CD14-positive monocyte (primary cell): ENCODE data around the gene LSP1. TPM values are rescaled to one million over a fixed set of nuclear protein-coding genes. Genes with fewer than 3 reads are reported as not detected.
"Not testable (repeated sequence)": the region's sequence is repeated elsewhere in the genome, so short reads cannot be mapped to it uniquely, and the experiment has no call there.

Experiments
- DNase-seq, 3 donors: peaks; one replicate each; pipeline ENCODE4 v3.0.0-alpha.2; 2011 to 2022
- H2AFZ ChIP-seq: 2 replicates; pipeline ENCODE4 v1.6.0; 2012; ENCODE audit warnings: mild to moderate bottlenecking, low read depth, low read length, inconsistent platforms; ENCODE audit not compliant: insufficient read depth, poor library complexity, severe bottlenecking
- H3K27ac ChIP-seq, 2 donors: 1 replicate in 1 of 2; 2 replicates in 1 of 2; pipeline ENCODE4 v1.5.1; 2012 to 2013; ENCODE audit warnings: low read length in 2 of 2, control low read depth in 1 of 2, inconsistent platforms in 1 of 2, low read depth in 1 of 2, mild to moderate bottlenecking in 1 of 2
- H3K27me3 ChIP-seq, 2 donors: one replicate each; pipeline versions ENCODE4 v1.6.0 to v1.6.1; 2011 to 2013; ENCODE audit warnings: low read length in 2 of 2; ENCODE audit not compliant: control insufficient read depth in 2 of 2, insufficient read depth in 2 of 2
- H3K36me3 ChIP-seq, 2 donors: replicated peaks in 1 of 2; 1 replicate in 1 of 2; 2 replicates in 1 of 2; pipeline versions ENCODE4 v1.5.1 to v1.6.1; 2012 to 2013; ENCODE audit warnings: low read length in 2 of 2, control low read depth in 1 of 2, inconsistent platforms in 1 of 2, mild to moderate bottlenecking in 1 of 2; ENCODE audit not compliant: insufficient read depth in 2 of 2, control insufficient read depth in 1 of 2
- H3K4me1 ChIP-seq, 2 donors: 1 replicate in 1 of 2; 2 replicates in 1 of 2; pipeline versions ENCODE4 v1.5.1 to v1.6.1; 2012 to 2013; ENCODE audit warnings: low read length in 2 of 2, control low read depth in 1 of 2, inconsistent platforms in 1 of 2, mild to moderate bottlenecking in 1 of 2, moderate library complexity in 1 of 2; ENCODE audit not compliant: insufficient read depth in 2 of 2, control insufficient read depth in 1 of 2
- H3K4me2 ChIP-seq: replicated peaks from 2 replicates; pipeline ENCODE3; 2012; ENCODE audit warnings: low read length, moderate library complexity, mild to moderate bottlenecking; ENCODE audit not compliant: poor library complexity, severe bottlenecking; ENCODE audit errors: extremely low read depth
- H3K4me3 ChIP-seq, 3 experiments: fragments of 200-600 bp in 1 of 3; sonication (generic) in 1 of 3; replicated peaks in 1 of 3; 1 replicate in 2 of 3; 2 replicates in 1 of 3; pipeline ENCODE4 v1.5.1; 2011 to 2013; ENCODE audit warnings: low read length in 3 of 3, mild to moderate bottlenecking in 3 of 3, control low read depth in 2 of 3, low read depth in 2 of 3, inconsistent platforms in 1 of 3, moderate library complexity in 1 of 3
- H3K79me2 ChIP-seq: 2 replicates; pipeline ENCODE4 v1.6.0; 2012; ENCODE audit warnings: mild to moderate bottlenecking, control low read depth, inconsistent platforms, low read length, moderate library complexity; ENCODE audit not compliant: insufficient read depth
- H3K9ac ChIP-seq: 2 replicates; pipeline ENCODE4 v1.6.0; 2017; ENCODE audit warnings: low read length, mild to moderate bottlenecking; ENCODE audit not compliant: insufficient read depth, poor library complexity, severe bottlenecking
- H3K9me3 ChIP-seq, 2 donors: replicated peaks in 1 of 2; 1 replicate in 1 of 2; 2 replicates in 1 of 2; pipeline versions ENCODE4 v1.5.1 to v1.6.1; 2012 to 2013; ENCODE audit warnings: low read length in 2 of 2, control low read depth in 1 of 2; ENCODE audit not compliant: control insufficient read depth in 1 of 2, insufficient read depth in 1 of 2
- H4K20me1 ChIP-seq: 2 replicates; pipeline ENCODE4 v1.6.0; 2012; ENCODE audit warnings: mild to moderate bottlenecking, low read length, control low read depth, moderate library complexity; ENCODE audit not compliant: insufficient read depth
- H3K27ac Mint-ChIP-seq, 7 donors: one replicate each; pipeline ENCODE4 v1.8.0; 2020; ENCODE audit warnings: mild to moderate bottlenecking in 7 of 7, mixed read lengths in 7 of 7, moderate library complexity in 6 of 7, inconsistent platforms in 2 of 7
- H3K27me3 Mint-ChIP-seq, 3 donors: one replicate each; pipeline ENCODE4 v1.8.0; 2021 to 2022; ENCODE audit warnings: low read depth in 3 of 3, mild to moderate bottlenecking in 3 of 3, mixed read lengths in 3 of 3, moderate library complexity in 3 of 3, inconsistent platforms in 1 of 3
- H3K36me3 Mint-ChIP-seq, 2 donors: one replicate each; pipeline ENCODE4 v1.8.0; 2020; ENCODE audit warnings: mixed read lengths in 2 of 2, inconsistent platforms in 1 of 2, mild to moderate bottlenecking in 1 of 2
- H3K4me1 Mint-ChIP-seq: one replicate; pipeline ENCODE4 v1.8.0; 2020; ENCODE audit warnings: mild to moderate bottlenecking, mixed read lengths
- H3K4me3 Mint-ChIP-seq, 2 donors: one replicate each; pipeline ENCODE4 v1.8.0; 2020; ENCODE audit warnings: mild to moderate bottlenecking in 2 of 2, mixed read lengths in 2 of 2, moderate library complexity in 1 of 2
- H3K9me3 Mint-ChIP-seq, 7 donors: one replicate each; pipeline ENCODE4 v1.8.0; 2020 to 2022; ENCODE audit warnings: mixed read lengths in 7 of 7, mild to moderate bottlenecking in 6 of 7, moderate library complexity in 6 of 7, inconsistent platforms in 2 of 7
- CTCF ChIP-seq: fragments of 200-600 bp; IDR thresholded peaks from one replicate; pipeline ENCODE4 v1.8.0; 2022; ENCODE audit warnings: antibody characterized with exemption, mild to moderate bottlenecking
- WGBS: methylation state at CpG from one replicate; pipeline ENCODE4 v1.1.5; 2013; ENCODE audit warnings: missing lambda C conversion rate; ENCODE audit not compliant: insufficient coverage; 5-methylcytosine and 5-hydroxymethylcytosine counted together
- intact Hi-C, 2 donors: fragments of 100-400 bp; cut with micrococcal nuclease; formaldehyde crosslinking; loops; one replicate each; pipeline versions ENCODE4 v1.15.0 to v1.15.1; 2023
- polyA plus RNA-seq, 3 donors: library from polyadenylated mRNA; depleted of rRNA in 1 of 3; unstranded in 2 of 3; stranded (reverse) in 1 of 3; fragments of 300-500 nt in 2 of 3; fragments of >200 nt in 1 of 3; fragmentation: Illumina TruSeq in 2 of 3; gene quantifications; 1 replicate in 2 of 3; 2 replicates in 1 of 3; pipeline ENCODE4 v1.2.3, GENCODE V29; 2012 to 2021

LSP1 gene
- polyA plus RNA-seq, 3 donors: 387 to 646 (median 542) TPM

GRCh38 chr11:1872267-1872985 lies 19.5 kb downstream of the LSP1 start:
- Histone ChIP-seq H3K4me2 (no peak overlapping the region), H2AFZ (no peak overlapping the region), H3K36me3 (peaks cover 20 to 43% of the 10 kb centered on the region in 2 donors), H3K4me3 (no peak overlapping the region), H4K20me1 (peaks cover 98% of the 10 kb centered on the region), H3K9me3 (no peaks in the 10 kb centered on the region), H3K27ac (no peak overlapping the region), H3K79me2 (peaks cover 85% of the 10 kb centered on the region), H3K27me3 (no peaks in the 10 kb centered on the region), H3K4me1 (peaks cover 10 to 54% of the 10 kb centered on the region in 2 donors), H3K9ac (no peak overlapping the region)
- intact Hi-C loops: loop anchor here in 1 of 2 donors (2.0 kb wide), 1 partner anchor 16 kb away; no protein-coding TSS in a partner anchor
- Mint-ChIP-seq H3K36me3 (peaks cover 39 to 57% of the 10 kb centered on the region in 2 donors), H3K4me1 (peaks cover 60% of the 10 kb centered on the region), H3K4me3 (no peak overlapping the region), H3K27me3 (peaks cover 0 to 11% (median 4%) of the 10 kb centered on the region in 3 donors), H3K27ac (peak overlapping the region in 2 of 7 donors; percentile 13 to 79), H3K9me3 (peaks cover 0 to 2% (median 0%) of the 10 kb centered on the region in 7 donors)
- DNase-seq: no peak
- WGBS: 95% methylated on average over 18 of the region's 25 CpGs
- TF ChIP-seq CTCF: no peak

- H3K27ac ChIP-seq: no peak overlapping the region
- Mint-ChIP-seq H3K4me1 (peaks cover 60% of the 10 kb centered on the region), H3K27me3 (peaks cover 2 to 12% (median 4%) of the 10 kb centered on the region in 3 donors), H3K27ac (no peak overlapping the region), H3K36me3 (peaks cover 36 to 54% of the 10 kb centered on the region in 2 donors), H3K4me3 (no peak overlapping the region), H3K9me3 (peaks cover 0 to 2% (median 0%) of the 10 kb centered on the region in 7 donors)
- H4K20me1 ChIP-seq: peaks cover 98% of the 10 kb centered on the region
- 58% methylated on average over 9 of the region's 11 CpGs for WGBS
- peaks cover 22 to 44% of the 10 kb centered on the region in 2 donors for H3K36me3 ChIP-seq
- intact Hi-C loops: loop anchor here in 1 of 2 donors (2.0 kb wide), 1 partner anchor 16 kb away; no protein-coding TSS in a partner anchor
- H3K4me3 ChIP-seq: no peak overlapping the region
- no peak for DNase-seq
- H3K79me2 ChIP-seq: peaks cover 85% of the 10 kb centered on the region
- TF ChIP-seq CTCF: no peak
- H3K9ac ChIP-seq: no peak overlapping the region
- no peaks in the 10 kb centered on the region for H3K9me3 ChIP-seq
- H2AFZ ChIP-seq: no peak overlapping the region
- H3K27me3 ChIP-seq: no peaks in the 10 kb centered on the region
- peaks cover 10 to 54% of the 10 kb centered on the region in 2 donors for H3K4me1 ChIP-seq
- no peak overlapping the region for H3K4me2 ChIP-seq
These were observed 20.3 kb downstream of the LSP1 start for GRCh38 chr11:1873048-1873812.

GRCh38 chr11:1873813-1874150 lies 20.9 kb downstream of the LSP1 start:
- H3K4me1 ChIP-seq: peaks cover 10 to 49% of the 10 kb centered on the region in 2 donors
- peaks cover 98% of the 10 kb centered on the region for H4K20me1 ChIP-seq
- H3K4me1 Mint-ChIP-seq: peaks cover 64% of the 10 kb centered on the region
- not testable (repeated sequence) for H3K9me3 Mint-ChIP-seq, H3K9ac ChIP-seq, H3K4me3 Mint-ChIP-seq, H3K9me3 ChIP-seq, H3K27me3 ChIP-seq, H3K4me3 ChIP-seq, DNase-seq, H3K27ac ChIP-seq, H3K4me2 ChIP-seq, H2AFZ ChIP-seq, H3K27ac Mint-ChIP-seq
- peaks cover 38 to 57% of the 10 kb centered on the region in 2 donors for H3K36me3 Mint-ChIP-seq
- WGBS: 90% methylated on average over 6 of the region's 17 CpGs
- peaks cover 16 to 44% of the 10 kb centered on the region in 2 donors for H3K36me3 ChIP-seq
- peaks cover 85% of the 10 kb centered on the region for H3K79me2 ChIP-seq
- H3K27me3 Mint-ChIP-seq: peaks cover 2 to 12% (median 3%) of the 10 kb centered on the region in 3 donors
- intact Hi-C loops: loop anchor here in 1 of 2 donors (2.0 kb wide), 1 partner anchor 15 kb away; no protein-coding TSS in a partner anchor
